ENCODE measurements around the gene RAPGEF5.

The RAPGEF5 gene

DNA sequence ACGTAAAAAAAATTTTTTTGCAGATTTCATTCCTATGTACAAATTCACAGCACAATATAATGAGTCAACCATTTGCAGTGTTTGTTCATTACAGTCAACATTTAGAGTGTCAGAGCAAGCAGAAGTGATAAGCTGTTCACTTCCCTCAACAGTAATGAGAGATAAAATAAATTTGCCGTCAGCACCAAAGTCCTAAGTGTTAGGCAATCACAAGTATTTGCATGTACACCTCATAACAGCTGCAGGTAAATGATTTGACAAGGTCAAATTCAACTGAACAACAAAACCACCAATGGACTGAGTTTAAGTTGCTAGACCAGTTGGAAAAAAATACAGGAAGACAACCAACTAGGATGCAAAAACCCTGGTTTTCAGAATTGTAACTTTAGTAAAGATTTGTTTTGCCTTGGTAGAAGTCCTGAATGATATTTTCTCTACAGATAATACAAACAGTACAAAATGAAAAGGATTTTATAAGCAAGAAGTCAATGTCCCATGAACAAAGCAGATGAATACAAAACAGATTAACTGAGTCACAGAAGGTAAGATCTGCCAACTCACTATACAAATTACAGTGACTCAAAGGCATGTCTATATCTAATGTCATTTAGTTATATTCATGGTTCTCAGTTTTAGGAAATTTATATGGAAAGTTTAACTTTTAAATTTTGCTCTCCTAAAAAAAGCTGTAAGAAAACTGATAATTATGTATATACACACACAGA is 10.4 kb downstream of the RAPGEF5 start:
- DNase-seq (ENCODE audit: low read depth in 1 of 2, low spot score in 1 of 2), result no peak
- no peak overlapping the region for H3K27ac ChIP-seq (replicated peaks)
- TF ChIP-seq POLR2AphosphoS5 (IDR thresholded peaks at IDR 0.05; ENCODE audit: low read depth) (no peak), CTCF (IDR thresholded peaks at IDR 0.05; ENCODE audit: insufficient read depth, low read length) (no peak), SPI1 (IDR thresholded peaks at IDR 0.05; ENCODE audit: borderline replicate concordance, low read depth) (no peak), REST (IDR thresholded peaks at IDR 0.05; ENCODE audit: insufficient replicate concordance, low read depth) (no peak), GABPA (IDR thresholded peaks at IDR 0.05; ENCODE audit: low read depth) (no peak)
- H3K4me3 ChIP-seq (replicated peaks; ENCODE audit: insufficient read depth, low read length), result no peak overlapping the region
- peaks cover 2% of the 10 kb centered on the region for H3K27me3 ChIP-seq (ENCODE audit: insufficient read depth, poor library complexity, severe bottlenecking)

DNA sequence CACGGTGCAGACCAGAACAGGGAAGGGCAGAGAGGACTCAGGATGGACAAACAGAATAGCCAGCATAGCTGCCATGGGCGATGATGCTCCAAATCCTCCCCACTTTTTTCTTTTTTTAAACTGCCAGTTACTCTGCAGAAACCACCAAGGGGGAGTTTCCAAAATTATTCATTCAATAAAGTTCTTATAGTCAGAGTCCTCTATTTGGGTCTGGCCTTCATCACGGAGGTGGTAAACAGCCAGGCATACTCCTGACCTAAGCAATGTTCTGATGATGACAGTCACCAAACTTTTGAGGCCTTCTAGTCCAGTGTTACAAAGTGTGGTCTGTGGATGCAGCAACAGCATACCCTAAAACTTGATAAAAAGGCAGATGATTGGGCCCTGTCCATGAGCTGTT is 12.3 kb downstream of the RAPGEF5 start:
- Histone ChIP-seq H3K4me3 (replicated peaks; ENCODE audit: insufficient read depth, low read length) (no peak overlapping the region), H3K27me3 (ENCODE audit: insufficient read depth, poor library complexity, severe bottlenecking) (no peaks in the 10 kb centered on the region), H3K27ac (replicated peaks) (no peak overlapping the region)
- no peak for DNase-seq (ENCODE audit: low read depth in 1 of 2, low spot score in 1 of 2)
- TF ChIP-seq POLR2AphosphoS5 (IDR thresholded peaks at IDR 0.05; ENCODE audit: low read depth), result no peak
- no peak for TF ChIP-seq REST (IDR thresholded peaks at IDR 0.05; ENCODE audit: insufficient replicate concordance, low read depth)
- no peak for TF ChIP-seq SPI1 (IDR thresholded peaks at IDR 0.05; ENCODE audit: borderline replicate concordance, low read depth)
- no peak for TF ChIP-seq CTCF (IDR thresholded peaks at IDR 0.05; ENCODE audit: insufficient read depth, low read length)
- TF ChIP-seq GABPA (IDR thresholded peaks at IDR 0.05; ENCODE audit: low read depth), result no peak

DNA sequence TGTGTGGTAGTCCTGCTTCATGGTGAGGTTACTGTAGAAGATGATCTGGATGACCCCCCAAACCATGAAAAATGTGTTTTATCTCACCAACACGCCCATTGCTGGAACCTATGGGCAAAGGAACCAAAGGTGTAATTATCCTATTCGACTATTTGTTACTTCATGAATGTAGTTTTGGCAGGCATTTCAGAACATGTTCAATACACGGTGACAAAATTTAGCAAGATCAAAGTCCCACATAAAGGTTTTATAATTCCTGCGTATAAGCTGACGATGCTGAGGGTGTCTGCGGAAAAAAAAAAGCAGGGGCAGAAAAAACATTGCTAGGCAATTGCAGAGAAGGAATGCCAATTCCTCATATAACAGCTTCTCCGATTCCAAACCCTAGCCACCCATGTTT is 13.3 kb downstream of the RAPGEF5 start:
- Histone ChIP-seq H3K27me3 (ENCODE audit: insufficient read depth, poor library complexity, severe bottlenecking) (peaks cover 2% of the 10 kb centered on the region), H3K27ac (replicated peaks) (no peak overlapping the region), H3K4me3 (replicated peaks; ENCODE audit: insufficient read depth, low read length) (no peak overlapping the region)
- TF ChIP-seq REST (IDR thresholded peaks at IDR 0.05; ENCODE audit: insufficient replicate concordance, low read depth) (no peak), CTCF (IDR thresholded peaks at IDR 0.05; ENCODE audit: insufficient read depth, low read length) (no peak), POLR2AphosphoS5 (IDR thresholded peaks at IDR 0.05; ENCODE audit: low read depth) (no peak), GABPA (IDR thresholded peaks at IDR 0.05; ENCODE audit: low read depth) (no peak), SPI1 (IDR thresholded peaks at IDR 0.05; ENCODE audit: borderline replicate concordance, low read depth) (no peak)
- no peak for DNase-seq (ENCODE audit: low read depth in 1 of 2, low spot score in 1 of 2)

Data from HL-60 (cell line).